GM19463 (cell line): ENCODE data around the gene ZNF354B.
"Not testable (repeated sequence)": the region's sequence is repeated elsewhere in the genome, so short reads cannot be mapped to it uniquely, and the experiment has no call there.

Experiments
- ATAC-seq: cut with Tn5 transposase; IDR thresholded peaks from one replicate; pipeline ENCODE4 v1.9.1; 2021; ENCODE audit warnings: mild to moderate bottlenecking, moderate library complexity; ENCODE audit not compliant: unreplicated experiment

The ZNF354B gene

GRCh38 chr5:178859625-178860521 is at the start of gene ZNF354B:
TSS of gene ZNF354B (plus strand) at chr5:178859953. CDS start at chr5:178861048, 1,095 bp downstream.
- peak; percentile 97 for ATAC-seq

- no peak for ATAC-seq
Measured at GRCh38 chr5:178817506-178817905, 42.2 kb upstream of the ZNF354B start.

- ATAC-seq, result no peak
Measured at GRCh38 chr5:178818094-178818493, 41.7 kb upstream of the ZNF354B start.

GRCh38 chr5:178820001-178820400 is 39.8 kb upstream of the ZNF354B start:
- no peak for ATAC-seq

- no peak for ATAC-seq
Measured at GRCh38 chr5:178825444-178825843, 34.3 kb upstream of the ZNF354B start.

- no peak for ATAC-seq
Measured at GRCh38 chr5:178826216-178826615, 33.5 kb upstream of the ZNF354B start.

GRCh38 chr5:178827636-178828035 is 32.1 kb upstream of the ZNF354B start:
- no peak for ATAC-seq

GRCh38 chr5:178831049-178831448 is 28.7 kb upstream of the ZNF354B start:
- no peak for ATAC-seq

GRCh38 chr5:178832618-178833201 is 27.0 kb upstream of the ZNF354B start:
- ATAC-seq, result no peak

- no peak for ATAC-seq
Measured at GRCh38 chr5:178836628-178837027, 23.1 kb upstream of the ZNF354B start.

GRCh38 chr5:178838695-178839318 is 20.9 kb upstream of the ZNF354B start:
- not testable (repeated sequence) for ATAC-seq

GRCh38 chr5:178839319-178839704 is 20.4 kb upstream of the ZNF354B start:
- ATAC-seq, result no peak

GRCh38 chr5:178840399-178840798 is 19.4 kb upstream of the ZNF354B start:
- not testable (repeated sequence) for ATAC-seq

- no peak for ATAC-seq
Measured at GRCh38 chr5:178849316-178849715, 10.4 kb upstream of the ZNF354B start.

- ATAC-seq, result no peak
Measured at GRCh38 chr5:178851951-178852350, 7.8 kb upstream of the ZNF354B start.

- no peak for ATAC-seq
Measured at GRCh38 chr5:178854284-178854683, 5.5 kb upstream of the ZNF354B start.

- not testable (repeated sequence) for ATAC-seq
Measured at GRCh38 chr5:178860615-178861014, 862 bp downstream of the ZNF354B start.

GRCh38 chr5:178861627-178862026 is 1.9 kb downstream of the ZNF354B start:
- no peak for ATAC-seq

GRCh38 chr5:178866946-178867345 is 7.2 kb downstream of the ZNF354B start:
- ATAC-seq, result no peak

GRCh38 chr5:178869577-178869976 is 9.8 kb downstream of the ZNF354B start:
- no peak for ATAC-seq

- no peak for ATAC-seq
Measured at GRCh38 chr5:178870411-178870810, 10.7 kb downstream of the ZNF354B start.

GRCh38 chr5:178872302-178872701 is 12.5 kb downstream of the ZNF354B start:
- ATAC-seq, result no peak
